ENCODE data around the gene NCKAP5.
"Not testable (repeated sequence)": the region's sequence is repeated elsewhere in the genome, so short reads cannot be mapped to it uniquely, and the experiment has no call there.

Gene NCKAP5

GRCh38 chr2:132815516-132815915 lies 752.7 kb downstream of the NCKAP5 start:
- Histone ChIP-seq H3K9ac (ENCODE audit: low read depth in 1 of 2, low read length in 2 of 2) (no peak overlapping the region), H3K36me3 (ENCODE audit: control insufficient read depth in 2 of 2, insufficient read depth in 2 of 2, low read length in 2 of 2) (no peaks in the 10 kb centered on the region), H3K4me1 (ENCODE audit: control insufficient read depth in 2 of 2, insufficient read depth in 2 of 2, low read length in 2 of 2) (no peaks in the 10 kb centered on the region), H3K4me3 (ENCODE audit: low read length in 2 of 2) (no peak overlapping the region), H3K27me3 (ENCODE audit: control insufficient read depth in 2 of 2, insufficient read depth in 2 of 2, low read length in 2 of 2) (no peaks in the 10 kb centered on the region), H3K9me3 (ENCODE audit: control insufficient read depth in 2 of 2, low read length in 2 of 2) (no peaks in the 10 kb centered on the region), H3K27ac (ENCODE audit: low read depth in 2 of 2, low read length in 2 of 2) (no peak overlapping the region)

- Histone ChIP-seq H3K9me3 (ENCODE audit: control insufficient read depth in 2 of 2, low read length in 2 of 2) (no peaks in the 10 kb centered on the region), H3K4me1 (ENCODE audit: control insufficient read depth in 2 of 2, insufficient read depth in 2 of 2, low read length in 2 of 2) (no peaks in the 10 kb centered on the region), H3K27me3 (ENCODE audit: control insufficient read depth in 2 of 2, insufficient read depth in 2 of 2, low read length in 2 of 2) (no peaks in the 10 kb centered on the region), H3K4me3 (ENCODE audit: low read length in 2 of 2) (no peak overlapping the region), H3K9ac (ENCODE audit: low read depth in 1 of 2, low read length in 2 of 2) (no peak overlapping the region), H3K36me3 (ENCODE audit: control insufficient read depth in 2 of 2, insufficient read depth in 2 of 2, low read length in 2 of 2) (no peaks in the 10 kb centered on the region), H3K27ac (ENCODE audit: low read depth in 2 of 2, low read length in 2 of 2) (no peak overlapping the region)
Measured at GRCh38 chr2:132814651-132815050, 753.6 kb downstream of the NCKAP5 start.

- H3K4me1 ChIP-seq (ENCODE audit: control insufficient read depth in 2 of 2, insufficient read depth in 2 of 2, low read length in 2 of 2): no peaks in the 10 kb centered on the region
- H3K27ac ChIP-seq (ENCODE audit: low read depth in 2 of 2, low read length in 2 of 2): no peak overlapping the region
- H3K36me3 ChIP-seq (ENCODE audit: control insufficient read depth in 2 of 2, insufficient read depth in 2 of 2, low read length in 2 of 2): no peaks in the 10 kb centered on the region
- no peaks in the 10 kb centered on the region for H3K27me3 ChIP-seq (ENCODE audit: control insufficient read depth in 2 of 2, insufficient read depth in 2 of 2, low read length in 2 of 2)
- no peak overlapping the region for H3K9ac ChIP-seq (ENCODE audit: low read depth in 1 of 2, low read length in 2 of 2)
- H3K9me3 ChIP-seq (ENCODE audit: control insufficient read depth in 2 of 2, low read length in 2 of 2): no peaks in the 10 kb centered on the region
- H3K4me3 ChIP-seq (ENCODE audit: low read length in 2 of 2): no peak overlapping the region
Measured at GRCh38 chr2:132813422-132813821, 754.8 kb downstream of the NCKAP5 start.

- Histone ChIP-seq H3K9me3 (ENCODE audit: control insufficient read depth in 2 of 2, low read length in 2 of 2) (no peaks in the 10 kb centered on the region), H3K4me3 (ENCODE audit: low read length in 2 of 2) (no peak overlapping the region), H3K36me3 (ENCODE audit: control insufficient read depth in 2 of 2, insufficient read depth in 2 of 2, low read length in 2 of 2) (no peaks in the 10 kb centered on the region), H3K4me1 (ENCODE audit: control insufficient read depth in 2 of 2, insufficient read depth in 2 of 2, low read length in 2 of 2) (no peaks in the 10 kb centered on the region), H3K9ac (ENCODE audit: low read depth in 1 of 2, low read length in 2 of 2) (no peak overlapping the region), H3K27me3 (ENCODE audit: control insufficient read depth in 2 of 2, insufficient read depth in 2 of 2, low read length in 2 of 2) (no peaks in the 10 kb centered on the region), H3K27ac (ENCODE audit: low read depth in 2 of 2, low read length in 2 of 2) (no peak overlapping the region)
Measured at GRCh38 chr2:132811148-132811915, 756.9 kb downstream of the NCKAP5 start.

- H3K36me3 ChIP-seq (ENCODE audit: control insufficient read depth in 2 of 2, insufficient read depth in 2 of 2, low read length in 2 of 2); H3K27me3 ChIP-seq (ENCODE audit: control insufficient read depth in 2 of 2, insufficient read depth in 2 of 2, low read length in 2 of 2); H3K27ac ChIP-seq (ENCODE audit: low read depth in 2 of 2, low read length in 2 of 2); H3K4me1 ChIP-seq (ENCODE audit: control insufficient read depth in 2 of 2, insufficient read depth in 2 of 2, low read length in 2 of 2); H3K4me3 ChIP-seq (ENCODE audit: low read length in 2 of 2); H3K9me3 ChIP-seq (ENCODE audit: control insufficient read depth in 2 of 2, low read length in 2 of 2); H3K9ac ChIP-seq (ENCODE audit: low read depth in 1 of 2, low read length in 2 of 2): not testable (repeated sequence)
Measured at GRCh38 chr2:132809962-132810361, 758.3 kb downstream of the NCKAP5 start.

GRCh38 chr2:132804051-132804450 lies 764.2 kb downstream of the NCKAP5 start:
- H3K4me1 ChIP-seq (ENCODE audit: control insufficient read depth in 2 of 2, insufficient read depth in 2 of 2, low read length in 2 of 2): no peaks in the 10 kb centered on the region
- H3K4me3 ChIP-seq (ENCODE audit: low read length in 2 of 2): no peak overlapping the region
- no peaks in the 10 kb centered on the region for H3K36me3 ChIP-seq (ENCODE audit: control insufficient read depth in 2 of 2, insufficient read depth in 2 of 2, low read length in 2 of 2)
- H3K27ac ChIP-seq (ENCODE audit: low read depth in 2 of 2, low read length in 2 of 2): no peak overlapping the region
- no peaks in the 10 kb centered on the region for H3K9me3 ChIP-seq (ENCODE audit: control insufficient read depth in 2 of 2, low read length in 2 of 2)
- H3K27me3 ChIP-seq (ENCODE audit: control insufficient read depth in 2 of 2, insufficient read depth in 2 of 2, low read length in 2 of 2): no peaks in the 10 kb centered on the region
- H3K9ac ChIP-seq (ENCODE audit: low read depth in 1 of 2, low read length in 2 of 2): no peak overlapping the region

GRCh38 chr2:132798341-132798740 lies 769.9 kb downstream of the NCKAP5 start:
- H3K9ac ChIP-seq (ENCODE audit: low read depth in 1 of 2, low read length in 2 of 2): no peak overlapping the region
- no peak overlapping the region for H3K4me3 ChIP-seq (ENCODE audit: low read length in 2 of 2)
- no peak overlapping the region for H3K27ac ChIP-seq (ENCODE audit: low read depth in 2 of 2, low read length in 2 of 2)
- no peaks in the 10 kb centered on the region for H3K27me3 ChIP-seq (ENCODE audit: control insufficient read depth in 2 of 2, insufficient read depth in 2 of 2, low read length in 2 of 2)
- no peaks in the 10 kb centered on the region for H3K36me3 ChIP-seq (ENCODE audit: control insufficient read depth in 2 of 2, insufficient read depth in 2 of 2, low read length in 2 of 2)
- H3K4me1 ChIP-seq (ENCODE audit: control insufficient read depth in 2 of 2, insufficient read depth in 2 of 2, low read length in 2 of 2): no peaks in the 10 kb centered on the region
- no peaks in the 10 kb centered on the region for H3K9me3 ChIP-seq (ENCODE audit: control insufficient read depth in 2 of 2, low read length in 2 of 2)

- Histone ChIP-seq H3K36me3 (ENCODE audit: control insufficient read depth in 2 of 2, insufficient read depth in 2 of 2, low read length in 2 of 2) (no peaks in the 10 kb centered on the region), H3K4me3 (ENCODE audit: low read length in 2 of 2) (no peak overlapping the region), H3K27me3 (ENCODE audit: control insufficient read depth in 2 of 2, insufficient read depth in 2 of 2, low read length in 2 of 2) (no peaks in the 10 kb centered on the region), H3K27ac (ENCODE audit: low read depth in 2 of 2, low read length in 2 of 2) (no peak overlapping the region), H3K9ac (ENCODE audit: low read depth in 1 of 2, low read length in 2 of 2) (no peak overlapping the region), H3K9me3 (ENCODE audit: control insufficient read depth in 2 of 2, low read length in 2 of 2) (no peaks in the 10 kb centered on the region), H3K4me1 (ENCODE audit: control insufficient read depth in 2 of 2, insufficient read depth in 2 of 2, low read length in 2 of 2) (no peaks in the 10 kb centered on the region)
Measured at GRCh38 chr2:132797556-132797955, 770.7 kb downstream of the NCKAP5 start.

- Histone ChIP-seq H3K4me3 (ENCODE audit: low read length in 2 of 2) (no peak overlapping the region), H3K27me3 (ENCODE audit: control insufficient read depth in 2 of 2, insufficient read depth in 2 of 2, low read length in 2 of 2) (no peaks in the 10 kb centered on the region), H3K4me1 (ENCODE audit: control insufficient read depth in 2 of 2, insufficient read depth in 2 of 2, low read length in 2 of 2) (no peaks in the 10 kb centered on the region), H3K36me3 (ENCODE audit: control insufficient read depth in 2 of 2, insufficient read depth in 2 of 2, low read length in 2 of 2) (no peaks in the 10 kb centered on the region), H3K9ac (ENCODE audit: low read depth in 1 of 2, low read length in 2 of 2) (no peak overlapping the region), H3K27ac (ENCODE audit: low read depth in 2 of 2, low read length in 2 of 2) (no peak overlapping the region), H3K9me3 (ENCODE audit: control insufficient read depth in 2 of 2, low read length in 2 of 2) (no peaks in the 10 kb centered on the region)
Measured at GRCh38 chr2:132797071-132797470, 771.2 kb downstream of the NCKAP5 start.

- no peaks in the 10 kb centered on the region for H3K36me3 ChIP-seq (ENCODE audit: control insufficient read depth in 2 of 2, insufficient read depth in 2 of 2, low read length in 2 of 2)
- no peaks in the 10 kb centered on the region for H3K4me1 ChIP-seq (ENCODE audit: control insufficient read depth in 2 of 2, insufficient read depth in 2 of 2, low read length in 2 of 2)
- H3K4me3 ChIP-seq (ENCODE audit: low read length in 2 of 2): no peak overlapping the region
- no peak overlapping the region for H3K27ac ChIP-seq (ENCODE audit: low read depth in 2 of 2, low read length in 2 of 2)
- H3K27me3 ChIP-seq (ENCODE audit: control insufficient read depth in 2 of 2, insufficient read depth in 2 of 2, low read length in 2 of 2): no peaks in the 10 kb centered on the region
- no peak overlapping the region for H3K9ac ChIP-seq (ENCODE audit: low read depth in 1 of 2, low read length in 2 of 2)
- no peaks in the 10 kb centered on the region for H3K9me3 ChIP-seq (ENCODE audit: control insufficient read depth in 2 of 2, low read length in 2 of 2)
Measured at GRCh38 chr2:132795220-132795619, 773.0 kb downstream of the NCKAP5 start.
